ENCODE results near the gene R3HCC1L.

R3HCC1L gene

GRCh38 chr10:98254234-98254974, 119.9 kb downstream of the R3HCC1L start:
- H3K27me3 ChIP-seq (ENCODE audit: control insufficient read depth, insufficient read depth, low read length) = no peaks in the 10 kb centered on the region
- H3K4me2 ChIP-seq (ENCODE audit: low read length) = no peak overlapping the region
- H3K4me1 ChIP-seq (ENCODE audit: control insufficient read depth, insufficient read depth, low read length) = no peaks in the 10 kb centered on the region
- peaks cover 26% of the 10 kb centered on the region for H3K36me3 ChIP-seq (ENCODE audit: insufficient read depth, low read length)
- no peak overlapping the region for H3K9ac ChIP-seq (ENCODE audit: low read depth, low read length)
- no peaks in the 10 kb centered on the region for H3K9me3 ChIP-seq (replicated peaks; ENCODE audit: low read length)
- H3K4me3 ChIP-seq (ENCODE audit: low read length) = no peak overlapping the region

- peaks cover 5% of the 10 kb centered on the region for H3K4me1 ChIP-seq (ENCODE audit: control insufficient read depth, insufficient read depth, low read length)
- no peaks in the 10 kb centered on the region for H3K27me3 ChIP-seq (ENCODE audit: control insufficient read depth, insufficient read depth, low read length)
- H3K36me3 ChIP-seq (ENCODE audit: insufficient read depth, low read length) = peaks cover 17% of the 10 kb centered on the region
- H3K4me2 ChIP-seq (ENCODE audit: low read length) = no peak overlapping the region
- no peak overlapping the region for H3K9ac ChIP-seq (ENCODE audit: low read depth, low read length)
- H3K9me3 ChIP-seq (replicated peaks; ENCODE audit: low read length) = no peaks in the 10 kb centered on the region
- no peak overlapping the region for H3K4me3 ChIP-seq (ENCODE audit: low read length)
Observed at GRCh38 chr10:98255146-98255877, 120.9 kb downstream of the R3HCC1L start.

GRCh38 chr10:98256692-98257091, 122.2 kb downstream of the R3HCC1L start:
- no peak overlapping the region for H3K4me2 ChIP-seq (ENCODE audit: low read length)
- no peaks in the 10 kb centered on the region for H3K27me3 ChIP-seq (ENCODE audit: control insufficient read depth, insufficient read depth, low read length)
- peaks cover 5% of the 10 kb centered on the region for H3K36me3 ChIP-seq (ENCODE audit: insufficient read depth, low read length)
- no peaks in the 10 kb centered on the region for H3K9me3 ChIP-seq (replicated peaks; ENCODE audit: low read length)
- no peak overlapping the region for H3K9ac ChIP-seq (ENCODE audit: low read depth, low read length)
- no peak overlapping the region for H3K4me3 ChIP-seq (ENCODE audit: low read length)
- H3K4me1 ChIP-seq (ENCODE audit: control insufficient read depth, insufficient read depth, low read length) = peaks cover 5% of the 10 kb centered on the region

- no peaks in the 10 kb centered on the region for H3K9me3 ChIP-seq (replicated peaks; ENCODE audit: low read length)
- no peak overlapping the region for H3K9ac ChIP-seq (ENCODE audit: low read depth, low read length)
- H3K4me3 ChIP-seq (ENCODE audit: low read length) = no peak overlapping the region
- no peak overlapping the region for H3K4me2 ChIP-seq (ENCODE audit: low read length)
- H3K36me3 ChIP-seq (ENCODE audit: insufficient read depth, low read length) = peaks cover 2% of the 10 kb centered on the region
- no peaks in the 10 kb centered on the region for H3K27me3 ChIP-seq (ENCODE audit: control insufficient read depth, insufficient read depth, low read length)
- peaks cover 5% of the 10 kb centered on the region for H3K4me1 ChIP-seq (ENCODE audit: control insufficient read depth, insufficient read depth, low read length)
Observed at GRCh38 chr10:98257198-98257597, 122.7 kb downstream of the R3HCC1L start.

GRCh38 chr10:98257961-98258360, 123.5 kb downstream of the R3HCC1L start:
- Histone ChIP-seq H3K36me3 (ENCODE audit: insufficient read depth, low read length) (no peaks in the 10 kb centered on the region), H3K9ac (ENCODE audit: low read depth, low read length) (no peak overlapping the region), H3K27me3 (ENCODE audit: control insufficient read depth, insufficient read depth, low read length) (no peaks in the 10 kb centered on the region), H3K4me2 (ENCODE audit: low read length) (no peak overlapping the region), H3K4me3 (ENCODE audit: low read length) (no peak overlapping the region), H3K4me1 (ENCODE audit: control insufficient read depth, insufficient read depth, low read length) (peaks cover 5% of the 10 kb centered on the region), H3K9me3 (replicated peaks; ENCODE audit: low read length) (no peaks in the 10 kb centered on the region)

GRCh38 chr10:98258683-98259454, 124.4 kb downstream of the R3HCC1L start:
- no peaks in the 10 kb centered on the region for H3K27me3 ChIP-seq (ENCODE audit: control insufficient read depth, insufficient read depth, low read length)
- H3K4me1 ChIP-seq (ENCODE audit: control insufficient read depth, insufficient read depth, low read length) = peaks cover 5% of the 10 kb centered on the region
- H3K36me3 ChIP-seq (ENCODE audit: insufficient read depth, low read length) = no peaks in the 10 kb centered on the region

GRCh38 chr10:98259606-98260315, 125.3 kb downstream of the R3HCC1L start:
- Histone ChIP-seq H3K9ac (ENCODE audit: low read depth, low read length) (no peak overlapping the region), H3K36me3 (ENCODE audit: insufficient read depth, low read length) (no peaks in the 10 kb centered on the region)

More at GRCh38 chr10:98258683-98259454, 124.4 kb downstream of the R3HCC1L start:
- no peaks in the 10 kb centered on the region for H3K9me3 ChIP-seq (replicated peaks; ENCODE audit: low read length)
- no peak overlapping the region for H3K4me3 ChIP-seq (ENCODE audit: low read length)
- no peak overlapping the region for H3K4me2 ChIP-seq (ENCODE audit: low read length)
- no peak overlapping the region for H3K9ac ChIP-seq (ENCODE audit: low read depth, low read length)

GRCh38 chr10:98260350-98260749, 125.9 kb downstream of the R3HCC1L start:
- H3K4me1 ChIP-seq (ENCODE audit: control insufficient read depth, insufficient read depth, low read length) = peaks cover 5% of the 10 kb centered on the region
- no peak overlapping the region for H3K9ac ChIP-seq (ENCODE audit: low read depth, low read length)
- H3K4me2 ChIP-seq (ENCODE audit: low read length) = no peak overlapping the region
- H3K9me3 ChIP-seq (replicated peaks; ENCODE audit: low read length) = no peaks in the 10 kb centered on the region
- H3K27me3 ChIP-seq (ENCODE audit: control insufficient read depth, insufficient read depth, low read length) = no peaks in the 10 kb centered on the region
- no peaks in the 10 kb centered on the region for H3K36me3 ChIP-seq (ENCODE audit: insufficient read depth, low read length)
- no peak overlapping the region for H3K4me3 ChIP-seq (ENCODE audit: low read length)

More at GRCh38 chr10:98259606-98260315, 125.3 kb downstream of the R3HCC1L start:
- H3K9me3 ChIP-seq (replicated peaks; ENCODE audit: low read length) = no peaks in the 10 kb centered on the region
- H3K4me1 ChIP-seq (ENCODE audit: control insufficient read depth, insufficient read depth, low read length) = peaks cover 5% of the 10 kb centered on the region
- no peak overlapping the region for H3K4me2 ChIP-seq (ENCODE audit: low read length)
- no peak overlapping the region for H3K4me3 ChIP-seq (ENCODE audit: low read length)
- no peaks in the 10 kb centered on the region for H3K27me3 ChIP-seq (ENCODE audit: control insufficient read depth, insufficient read depth, low read length)

GRCh38 chr10:98260752-98261151, 126.3 kb downstream of the R3HCC1L start:
- Histone ChIP-seq H3K9me3 (replicated peaks; ENCODE audit: low read length) (no peaks in the 10 kb centered on the region), H3K36me3 (ENCODE audit: insufficient read depth, low read length) (no peaks in the 10 kb centered on the region), H3K4me3 (ENCODE audit: low read length) (no peak overlapping the region), H3K4me1 (ENCODE audit: control insufficient read depth, insufficient read depth, low read length) (peaks cover 6% of the 10 kb centered on the region), H3K4me2 (ENCODE audit: low read length) (no peak overlapping the region), H3K27me3 (ENCODE audit: control insufficient read depth, insufficient read depth, low read length) (no peaks in the 10 kb centered on the region), H3K9ac (ENCODE audit: low read depth, low read length) (no peak overlapping the region)

GRCh38 chr10:98261436-98262277, 127.2 kb downstream of the R3HCC1L start:
- Histone ChIP-seq H3K4me1 (ENCODE audit: control insufficient read depth, insufficient read depth, low read length) (peaks cover 14% of the 10 kb centered on the region), H3K4me2 (ENCODE audit: low read length) (no peak overlapping the region), H3K27me3 (ENCODE audit: control insufficient read depth, insufficient read depth, low read length) (no peaks in the 10 kb centered on the region), H3K36me3 (ENCODE audit: insufficient read depth, low read length) (no peaks in the 10 kb centered on the region), H3K4me3 (ENCODE audit: low read length) (no peak overlapping the region), H3K9ac (ENCODE audit: low read depth, low read length) (no peak overlapping the region), H3K9me3 (replicated peaks; ENCODE audit: low read length) (no peaks in the 10 kb centered on the region)
